ENCODE data around the gene GPR150.

DNA sequence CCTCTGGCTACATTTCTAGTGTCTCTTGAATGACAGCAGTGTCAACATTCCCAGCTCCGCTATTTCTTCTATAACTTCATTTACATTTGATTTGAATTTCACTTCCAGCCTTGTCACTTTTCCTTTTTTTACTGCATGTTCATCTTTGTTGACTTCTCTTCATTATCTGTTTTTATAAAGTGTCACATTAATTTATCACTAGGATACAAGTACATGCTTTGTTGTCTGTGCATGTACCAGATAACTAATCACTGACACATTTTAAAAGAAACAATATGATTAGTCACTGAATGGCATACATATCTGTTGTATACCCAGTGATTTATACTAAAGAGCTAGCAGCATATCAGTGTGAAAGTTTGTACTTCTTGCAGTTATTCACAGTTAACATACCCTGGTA, 35.9 kb upstream of the GPR150 start:
- TF ChIP-seq, protein P1, sequence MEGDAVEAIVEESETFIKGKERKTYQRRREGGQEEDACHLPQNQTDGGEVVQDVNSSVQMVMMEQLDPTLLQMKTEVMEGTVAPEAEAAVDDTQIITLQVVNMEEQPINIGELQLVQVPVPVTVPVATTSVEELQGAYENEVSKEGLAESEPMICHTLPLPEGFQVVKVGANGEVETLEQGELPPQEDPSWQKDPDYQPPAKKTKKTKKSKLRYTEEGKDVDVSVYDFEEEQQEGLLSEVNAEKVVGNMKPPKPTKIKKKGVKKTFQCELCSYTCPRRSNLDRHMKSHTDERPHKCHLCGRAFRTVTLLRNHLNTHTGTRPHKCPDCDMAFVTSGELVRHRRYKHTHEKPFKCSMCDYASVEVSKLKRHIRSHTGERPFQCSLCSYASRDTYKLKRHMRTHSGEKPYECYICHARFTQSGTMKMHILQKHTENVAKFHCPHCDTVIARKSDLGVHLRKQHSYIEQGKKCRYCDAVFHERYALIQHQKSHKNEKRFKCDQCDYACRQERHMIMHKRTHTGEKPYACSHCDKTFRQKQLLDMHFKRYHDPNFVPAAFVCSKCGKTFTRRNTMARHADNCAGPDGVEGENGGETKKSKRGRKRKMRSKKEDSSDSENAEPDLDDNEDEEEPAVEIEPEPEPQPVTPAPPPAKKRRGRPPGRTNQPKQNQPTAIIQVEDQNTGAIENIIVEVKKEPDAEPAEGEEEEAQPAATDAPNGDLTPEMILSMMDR (IDR thresholded peaks at IDR 0.05), result no peak
- no peak for TF ChIP-seq POLR2A (IDR thresholded peaks at IDR 0.05)
